HCT116 (cell line): Measurements from ENCODE around the gene TCF7L1. TPM values are rescaled to one million over a fixed set of nuclear protein-coding genes. Genes with fewer than 3 reads are reported as not detected.

Experiments
- ATAC-seq: fragments of 200-7000 bp; cut with Tn5 transposase; 2 replicates; pipeline ENCODE4 v1.9.1; 2020; ENCODE audit warnings: mild to moderate bottlenecking, moderate library complexity
- BruUV-seq: library from RNA; stranded (reverse); fragments of 400-500 nt; replicated peaks from 2 replicates; lab custom pipeline; 2021; lab: Mats Ljungman, UMichigan
- CTCF ChIA-PET: fragments of 300-600 bp; sonication (Branson Sonifier 250); formaldehyde crosslinking; loops from one replicate; lab custom pipeline; 2021; ENCODE audit warnings: antibody characterized with exemption; lab: Charles Lee
- POLR2A ChIA-PET: fragments of 300-600, 350-600 bp; sonication (Branson Sonifier 250); formaldehyde crosslinking; loops from one replicate; lab custom pipeline; 2021; ENCODE audit warnings: antibody characterized with exemption; lab: Charles Lee
- RAD21 ChIA-PET, 2 experiments: fragments of 300-600 bp; sonication (Branson Sonifier 250); formaldehyde crosslinking; loops; one replicate each; lab custom pipeline; 2023; ENCODE audit warnings: low total read pairs in 2 of 2; ENCODE audit not compliant: uncharacterized antibody in 2 of 2, unreplicated experiment in 2 of 2, low non-redundant PET in 1 of 2; lab: Charles Lee
- DNase-seq: peaks from one replicate; pipeline ENCODE4 v3.0.0-alpha.2; 2010; ENCODE audit warnings: low read depth, low spot score
- H2AFZ ChIP-seq: fragments of 200-600 bp; shearing (Covaris generic), sonication (generic); 2 replicates; pipeline ENCODE4 v1.6.1; 2017; ENCODE audit warnings: low read depth, mixed run types, mixed read lengths, antibody characterized with exemption, low read length; ENCODE audit not compliant: poor library complexity, severe bottlenecking
- H3K27ac ChIP-seq: 2 replicates; pipeline ENCODE4 v1.5.1; 2012; ENCODE audit warnings: low read depth, low read length
- H3K27me3 ChIP-seq: fragments of 200-600 bp; sonication (generic); 2 replicates; pipeline ENCODE4 v1.6.1; 2016; ENCODE audit warnings: mixed run types, low read length, mixed read lengths; ENCODE audit not compliant: insufficient read depth
- H3K36me3 ChIP-seq, 2 experiments: fragments of 200-500 bp in 1 of 2; fragments of 200-600 bp in 1 of 2; sonication (Bioruptor generic) in 1 of 2; sonication (generic) in 1 of 2; 2 replicates each; pipeline versions ENCODE4 v1.5.1 to v1.6.1; 2014 to 2016; ENCODE audit warnings: low read length in 2 of 2, inconsistent platforms in 1 of 2, mixed read lengths in 1 of 2, mixed run types in 1 of 2; ENCODE audit not compliant: insufficient read depth in 2 of 2, control insufficient read depth in 1 of 2
- H3K4me1 ChIP-seq, 2 experiments: fragments of 200-600 bp in 1 of 2; sonication (generic) in 1 of 2; 2 replicates each; pipeline versions ENCODE4 v1.5.1 to v1.6.1; 2012 to 2017; ENCODE audit warnings: low read length in 2 of 2, inconsistent platforms in 1 of 2, mild to moderate bottlenecking in 1 of 2, mixed read lengths in 1 of 2, mixed run types in 1 of 2, moderate library complexity in 1 of 2; ENCODE audit not compliant: insufficient read depth in 2 of 2, control insufficient read depth in 1 of 2
- H3K4me2 ChIP-seq: fragments of 200-600 bp; sonication (generic); 2 replicates; pipeline ENCODE4 v1.6.1; 2017; ENCODE audit warnings: mixed run types, low read length, mixed read lengths
- H3K4me3 ChIP-seq, 2 experiments: fragments of 200-600 bp in 1 of 2; sonication (generic) in 1 of 2; replicated peaks in 1 of 2; 2 replicates each; pipeline ENCODE4 v1.5.1; 2011 to 2016; ENCODE audit warnings: low read length in 2 of 2, control low read depth in 1 of 2, low read depth in 1 of 2, mild to moderate bottlenecking in 1 of 2, mixed read lengths in 1 of 2, mixed run types in 1 of 2
- H3K79me2 ChIP-seq: fragments of 200-600 bp; sonication (generic); 2 replicates; pipeline ENCODE4 v1.6.1; 2017; ENCODE audit warnings: mild to moderate bottlenecking, mixed run types, low read length, moderate library complexity, mixed read lengths; ENCODE audit not compliant: insufficient read depth
- H3K9ac ChIP-seq: fragments of 200-600 bp; sonication (generic); 2 replicates; pipeline ENCODE4 v1.6.1; 2016; ENCODE audit warnings: low read length, mixed read lengths
- H3K9me2 ChIP-seq: fragments of 200-600 bp; sonication (generic), shearing (Covaris generic); 2 replicates; pipeline ENCODE4 v1.6.1; 2017; ENCODE audit warnings: mixed run types, mild to moderate bottlenecking, moderate library complexity; ENCODE audit not compliant: insufficient read depth
- H3K9me3 ChIP-seq, 2 experiments: fragments of 200-500 bp in 1 of 2; fragments of 200-600 bp in 1 of 2; sonication (Bioruptor generic) in 1 of 2; sonication (generic) in 1 of 2; 2 replicates each; pipeline ENCODE4 v1.6.1; 2014 to 2017; ENCODE audit warnings: low read length in 2 of 2, mixed read lengths in 2 of 2, inconsistent platforms in 1 of 2, low read depth in 1 of 2, mild to moderate bottlenecking in 1 of 2, mixed run types in 1 of 2, moderate library complexity in 1 of 2; ENCODE audit not compliant: control insufficient read depth in 1 of 2, insufficient read depth in 1 of 2
- H4K20me1 ChIP-seq: fragments of 200-600 bp; sonication (generic), shearing (Covaris generic); 2 replicates; pipeline ENCODE4 v1.6.1; 2017; ENCODE audit warnings: mixed run types, mild to moderate bottlenecking, moderate library complexity; ENCODE audit not compliant: insufficient read depth
- CBX3 ChIP-seq: IDR thresholded peaks from 2 replicates; pipeline ENCODE4 v1.6.1; 2012; ENCODE audit warnings: low read depth
- CEBPB ChIP-seq: IDR thresholded peaks from 2 replicates; pipeline ENCODE4 v1.6.1; 2012; ENCODE audit warnings: low read depth
- CTCF ChIP-seq, 3 experiments: fragments of 200-600 bp in 1 of 3; sonication (generic) in 1 of 3; IDR thresholded peaks in 2 of 3; conservative IDR thresholded peaks in 1 of 3; 2 replicates each; pipeline ENCODE4 v1.5.1; 2012 to 2017; ENCODE audit warnings: low read depth in 2 of 3, low read length in 2 of 3, antibody characterized with exemption in 1 of 3, borderline replicate concordance in 1 of 3, control low read depth in 1 of 3, mild to moderate bottlenecking in 1 of 3, mixed read lengths in 1 of 3, mixed run types in 1 of 3, moderate library complexity in 1 of 3; ENCODE audit not compliant: insufficient read depth in 1 of 3
- EZH2phosphoT487 ChIP-seq: fragments of 200-600 bp; IDR thresholded peaks from 2 replicates; pipeline ENCODE4 v1.6.1; 2018; ENCODE audit warnings: antibody characterized with exemption, borderline replicate concordance
- FOSL1 ChIP-seq: IDR thresholded peaks from 2 replicates; pipeline ENCODE4 v1.6.1; 2012; ENCODE audit warnings: low read depth
- RAD21 ChIP-seq: IDR thresholded peaks from 2 replicates; pipeline ENCODE4 v1.6.1; 2012; ENCODE audit warnings: low read depth, mild to moderate bottlenecking
- REST ChIP-seq: IDR thresholded peaks from 2 replicates; pipeline ENCODE4 v1.6.1; 2012; ENCODE audit warnings: low read depth
- SP1 ChIP-seq: IDR thresholded peaks from 2 replicates; pipeline ENCODE4 v1.6.1; 2012; ENCODE audit warnings: low read depth
- SRF ChIP-seq: IDR thresholded peaks from 2 replicates; pipeline ENCODE4 v1.6.1; 2012; ENCODE audit warnings: low read depth
- TCF7L2 ChIP-seq: IDR thresholded peaks from 2 replicates; pipeline ENCODE4 v1.7.0; 2011; ENCODE audit warnings: borderline replicate concordance, inconsistent platforms; ENCODE audit not compliant: insufficient read depth, insufficient read length; ENCODE audit errors: extremely low read depth
- ZBTB33 ChIP-seq: IDR thresholded peaks from 2 replicates; pipeline ENCODE4 v1.6.1; 2011; ENCODE audit warnings: mild to moderate bottlenecking, low read length, moderate library complexity; ENCODE audit not compliant: insufficient replicate concordance; ENCODE audit errors: extremely low read depth
- ZFX ChIP-seq: fragments of 450-650 bp; IDR thresholded peaks from 2 replicates; pipeline ENCODE4 v1.6.1; 2017
- ZNF274 ChIP-seq: fragments of 200-500 bp; sonication (Bioruptor generic); IDR thresholded peaks from 2 replicates; pipeline ENCODE4 v1.6.1; 2014; ENCODE audit warnings: mild to moderate bottlenecking, low read depth, low read length, inconsistent platforms
- intact Hi-C: fragments of 100-400 bp; cut with micrococcal nuclease; formaldehyde crosslinking; loops from 2 replicates; pipeline ENCODE4 v1.10.0; 2022
- total RNA-seq: library from RNA; stranded (reverse); gene quantifications from one replicate; pipeline ENCODE4 v1.2.1, GENCODE V29; 2021; ENCODE audit not compliant: unreplicated experiment

TCF7L1 gene
- total RNA-seq, 1 experiment from 2014 or later = 10.3 TPM

- no peaks in the 10 kb centered on the region for H3K79me2 ChIP-seq
- DNase-seq (no peak), ATAC-seq (no peak)
- intact Hi-C loops = no loop called here
- H4K20me1 ChIP-seq = no peaks in the 10 kb centered on the region
- H3K27me3 ChIP-seq = no peaks in the 10 kb centered on the region
- no peaks in the 10 kb centered on the region for H3K36me3 ChIP-seq
- ChIA-PET POLR2A (no interaction called here), RAD21 (no interaction called here), CTCF (no interaction called here)
- BruUV-seq = no TSS peak
- no peak for TF ChIP-seq ZFX
- TF ChIP-seq FOSL1 = no peak
- TF ChIP-seq RAD21 = no peak
- no peak for TF ChIP-seq ZNF274
- no peak for TF ChIP-seq SP1
- no peak for TF ChIP-seq CBX3
- TF ChIP-seq CTCF (IDR thresholded peaks at IDR 0.05 in 2 of 3, conservative IDR thresholded peaks at IDR 0.05 in 1 of 3; ENCODE audit: borderline replicate concordance in 1 of 3, insufficient read depth in 1 of 3, low read depth in 2 of 3, low read length in 2 of 3) = no peak
- TF ChIP-seq SRF = no peak
- TF ChIP-seq TCF7L2 = no peak
- TF ChIP-seq CEBPB = no peak
- H3K9ac ChIP-seq = no peak overlapping the region
- no peak overlapping the region for H3K4me3 ChIP-seq
- H3K9me3 ChIP-seq = no peaks in the 10 kb centered on the region
- H3K4me2 ChIP-seq = no peak overlapping the region
- no peak overlapping the region for H2AFZ ChIP-seq
- no peaks in the 10 kb centered on the region for H3K9me2 ChIP-seq
- no peaks in the 10 kb centered on the region; a peak in 1 of 4 replicates for H3K4me1 ChIP-seq
- no peak overlapping the region for H3K27ac ChIP-seq
Observed at GRCh38 chr2:85234868-85235267, 101.7 kb downstream of the TCF7L1 start.

GRCh38 chr2:85235281-85235680, 102.1 kb downstream of the TCF7L1 start:
- no peaks in the 10 kb centered on the region for H3K9me3 ChIP-seq
- ChIA-PET RAD21 (no interaction called here), POLR2A (no interaction called here), CTCF (no interaction called here)
- intact Hi-C loops = no loop called here
- H3K27me3 ChIP-seq = no peaks in the 10 kb centered on the region
- BruUV-seq = no TSS peak
- no peaks in the 10 kb centered on the region; a peak in 1 of 4 replicates for H3K4me1 ChIP-seq
- no peaks in the 10 kb centered on the region for H3K79me2 ChIP-seq
- no peak overlapping the region for H2AFZ ChIP-seq
- no peak overlapping the region for H3K4me3 ChIP-seq
- H3K9me2 ChIP-seq = no peaks in the 10 kb centered on the region
- no peak for ATAC-seq
- DNase-seq = no peak
- no peaks in the 10 kb centered on the region for H3K36me3 ChIP-seq
- H3K9ac ChIP-seq = no peak overlapping the region
- H4K20me1 ChIP-seq = no peaks in the 10 kb centered on the region
- H3K27ac ChIP-seq = no peak overlapping the region
- no peak overlapping the region for H3K4me2 ChIP-seq
- no peak for TF ChIP-seq EZH2phosphoT487
- no peak for TF ChIP-seq REST
- TF ChIP-seq ZBTB33 = no peak
- TF ChIP-seq ZFX = no peak
- no peak for TF ChIP-seq ZNF274
- TF ChIP-seq FOSL1 = no peak
